ENCODE data around the gene IFITM2.

IFITM2 gene

DNA sequence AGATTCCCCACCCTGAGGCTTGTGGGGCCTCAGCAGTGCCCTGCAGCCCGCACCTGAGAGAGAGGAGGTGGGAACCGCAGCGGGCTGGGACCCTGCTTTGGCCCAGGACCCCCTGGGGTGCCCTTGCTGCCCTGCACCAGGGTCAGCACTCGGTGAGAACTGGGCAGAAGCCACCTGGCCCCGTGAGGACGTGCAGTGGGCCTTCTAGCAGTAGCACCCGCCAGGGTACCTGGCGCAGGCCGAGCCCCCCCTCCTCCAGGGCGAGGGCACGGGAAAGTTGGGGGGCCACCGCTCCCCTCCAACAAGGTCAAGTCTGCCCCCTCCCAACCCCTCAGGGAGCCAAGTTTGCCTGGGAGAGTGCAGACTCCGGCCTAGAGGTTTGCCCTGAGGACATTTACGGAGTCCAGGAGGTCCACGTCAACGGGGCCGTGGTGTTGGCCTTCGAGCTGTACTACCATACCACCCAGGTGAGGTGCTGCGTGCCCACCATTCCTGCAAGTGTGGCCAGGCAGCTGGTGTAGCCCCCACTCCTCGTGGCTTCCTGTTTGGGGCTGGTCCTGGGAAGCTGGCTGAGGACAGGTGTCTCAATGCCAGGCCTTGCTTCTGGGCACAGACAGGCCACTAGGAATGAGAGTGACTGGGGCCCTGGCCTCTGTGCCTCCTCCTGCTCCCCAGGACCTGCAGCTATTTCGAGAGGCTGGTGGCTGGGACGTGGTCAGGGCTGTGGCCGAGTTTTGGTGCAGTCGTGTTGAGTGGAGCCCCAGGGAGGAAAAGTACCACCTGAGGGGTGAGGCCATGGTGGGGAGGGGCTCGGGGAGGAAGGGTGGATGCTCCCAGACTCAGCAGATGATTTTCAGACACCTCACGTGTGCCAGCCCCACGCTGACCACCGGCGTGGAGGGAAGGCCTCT, 15.2 kb upstream of the IFITM2 start:
- no peak for DNase-seq

DNA sequence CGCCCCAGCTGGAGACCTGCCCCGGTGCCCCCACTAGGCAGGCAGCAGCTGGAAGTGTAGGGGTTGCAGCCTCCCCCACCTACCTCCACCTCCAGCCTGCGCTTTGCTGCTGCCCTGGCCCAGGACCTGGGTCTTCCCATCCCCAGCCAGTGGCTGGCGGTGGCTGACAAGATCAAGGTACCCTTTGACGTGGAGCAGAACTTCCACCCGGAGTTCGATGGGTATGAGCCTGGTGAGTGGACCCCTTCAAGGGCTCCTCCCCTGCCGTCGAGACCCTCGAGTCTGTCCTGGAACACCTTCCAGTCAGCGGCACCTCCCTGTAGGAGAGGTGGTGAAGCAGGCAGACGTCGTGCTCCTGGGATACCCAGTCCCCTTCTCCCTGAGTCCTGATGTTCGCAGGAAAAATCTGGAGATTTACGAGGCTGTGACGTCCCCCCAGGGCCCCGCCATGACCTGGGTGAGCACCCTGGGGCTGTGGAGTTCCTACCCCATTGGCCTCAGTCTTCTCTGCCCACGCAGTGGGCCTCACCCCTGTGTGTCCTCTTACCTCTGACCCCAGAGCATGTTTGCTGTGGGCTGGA, 14.3 kb upstream of the IFITM2 start:
- no peak for DNase-seq

DNA sequence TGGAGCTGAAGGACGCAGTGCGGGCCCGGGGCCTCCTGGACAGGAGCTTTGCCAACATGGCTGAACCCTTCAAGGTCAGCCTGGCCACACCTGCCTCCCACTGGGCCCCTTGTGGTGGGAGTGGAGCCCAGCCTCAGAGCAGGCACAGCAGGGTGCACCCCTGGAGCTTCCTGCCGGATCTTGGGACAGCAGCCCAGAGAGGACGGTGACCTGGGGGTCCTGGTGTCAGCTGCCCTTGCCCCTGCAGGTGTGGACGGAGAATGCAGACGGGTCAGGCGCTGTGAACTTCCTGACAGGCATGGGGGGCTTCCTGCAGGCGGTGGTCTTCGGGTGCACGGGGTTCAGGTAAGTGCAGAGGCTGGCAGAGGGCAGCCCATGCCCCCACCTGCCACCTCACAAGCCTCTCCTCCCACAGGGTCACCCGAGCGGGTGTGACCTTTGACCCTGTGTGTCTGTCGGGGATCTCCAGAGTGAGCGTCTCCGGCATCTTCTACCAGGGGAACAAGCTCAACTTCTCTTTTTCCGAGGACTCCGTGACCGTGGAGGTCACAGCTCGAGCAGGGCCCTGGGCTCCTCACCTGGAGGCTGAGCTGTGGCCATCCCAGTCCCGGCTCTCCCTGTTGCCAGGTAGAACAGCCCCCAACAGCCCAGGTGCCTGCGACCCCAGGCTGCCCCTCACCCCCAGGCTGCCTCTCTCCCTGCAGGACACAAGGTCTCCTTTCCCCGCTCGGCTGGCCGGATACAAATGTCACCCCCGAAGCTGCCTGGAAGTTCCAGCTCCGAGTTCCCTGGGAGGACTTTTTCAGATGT, 13.6 kb upstream of the IFITM2 start:
- no peak for DNase-seq

DNA sequence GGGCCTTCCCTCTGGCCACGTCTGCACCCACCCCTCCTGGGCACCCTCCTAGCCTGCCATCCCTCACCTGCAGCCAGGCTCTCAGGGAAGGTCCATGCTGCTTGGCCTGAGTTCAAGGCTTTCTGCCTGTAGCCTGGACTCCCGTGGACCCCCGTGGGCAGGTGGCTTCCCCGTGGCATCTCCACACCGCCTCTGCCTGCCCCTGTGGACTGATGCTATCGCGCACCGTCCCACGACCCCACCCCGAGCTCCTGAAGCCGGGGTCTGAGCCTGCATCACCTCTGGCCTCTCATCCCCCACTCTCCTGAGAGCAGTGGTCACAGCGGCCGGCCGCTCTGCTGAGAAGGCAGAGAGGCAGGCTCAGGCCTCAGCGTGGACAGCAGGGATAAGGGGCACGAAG, 12.8 kb upstream of the IFITM2 start:
- no peak for DNase-seq

DNA sequence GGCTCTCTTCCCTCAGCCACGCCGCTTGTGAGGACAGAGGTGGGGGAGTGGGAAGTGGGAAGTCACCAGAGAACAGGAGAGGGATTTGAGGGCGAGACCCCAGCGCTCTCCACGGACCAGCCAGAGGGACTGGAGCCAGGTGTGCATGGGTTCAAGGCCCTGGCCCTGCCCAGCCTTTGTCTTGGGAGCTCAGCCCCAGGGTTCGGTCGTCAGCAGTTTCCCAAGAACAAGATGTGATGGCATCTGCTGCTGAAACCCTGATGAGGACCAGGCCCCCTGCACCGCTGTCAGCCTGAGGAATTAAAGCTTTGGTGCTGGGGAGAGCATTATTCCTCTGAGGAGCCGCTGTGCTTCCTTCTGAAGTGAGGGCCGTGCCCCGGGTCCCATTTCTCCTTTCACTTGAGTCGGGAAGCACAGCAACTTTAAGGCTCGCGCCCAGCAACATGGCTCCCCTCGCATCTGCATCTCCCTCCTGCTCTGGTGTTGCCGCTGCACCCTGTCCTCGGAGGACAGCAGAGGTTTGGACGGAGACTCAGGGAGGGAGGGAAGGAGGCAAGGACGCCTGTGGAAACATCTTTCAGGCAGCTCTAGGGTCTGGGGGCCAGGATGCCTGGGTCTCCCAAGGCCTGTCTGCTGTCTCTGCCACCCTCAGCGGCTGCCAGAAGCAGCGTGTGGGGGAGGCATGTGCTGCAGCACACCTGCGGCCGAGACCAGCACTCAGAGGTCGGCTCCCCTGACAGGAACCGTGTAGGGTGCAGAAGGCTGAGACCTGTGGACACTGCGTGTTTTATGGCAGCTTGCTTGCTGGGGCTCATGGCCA, 12.1 kb upstream of the IFITM2 start:
- DNase-seq, result no peak

DNA sequence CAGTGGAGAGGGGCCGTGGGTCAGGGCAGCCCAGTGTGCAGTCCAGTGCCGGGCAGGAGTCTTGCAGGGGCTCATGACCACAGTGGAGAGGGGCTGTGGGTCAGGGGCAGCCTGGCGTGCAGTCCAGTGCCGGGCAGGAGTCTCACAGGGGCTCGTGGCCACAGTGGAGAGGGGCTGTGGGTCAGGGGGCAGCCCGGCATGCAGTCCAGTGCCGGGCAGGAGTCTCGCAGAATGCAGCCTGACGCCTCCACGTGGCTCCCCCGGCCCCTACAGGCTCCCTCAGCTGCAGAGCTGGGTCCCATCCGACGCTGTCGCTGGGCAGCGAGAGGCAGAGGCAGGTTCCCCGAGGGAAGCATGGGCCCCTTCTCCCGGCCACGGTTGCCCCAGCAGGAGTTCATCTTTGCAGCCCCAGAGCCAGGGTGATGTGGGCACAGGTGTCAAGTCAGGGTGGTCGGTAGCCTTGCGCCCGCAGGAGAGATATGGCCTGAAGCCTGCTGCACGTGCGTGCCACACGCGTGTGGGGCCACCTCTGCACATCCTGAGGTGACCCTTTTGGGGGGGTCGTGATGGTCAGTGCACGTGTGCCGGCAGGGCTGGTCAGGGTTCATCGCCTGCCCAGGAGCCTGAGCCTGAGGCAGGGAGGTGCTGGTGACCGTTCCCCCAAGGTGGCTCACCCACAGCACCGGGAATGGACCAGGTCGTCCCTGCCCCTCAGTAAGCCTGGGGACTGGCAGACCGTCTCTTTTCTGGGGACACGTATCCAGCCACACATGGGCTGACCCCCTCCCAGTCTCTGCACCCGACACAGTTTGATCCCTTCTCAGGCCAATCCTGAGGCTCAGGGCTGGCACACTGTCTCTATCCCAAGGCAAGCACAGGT, 11.2 kb upstream of the IFITM2 start:
- no peak for DNase-seq

DNA sequence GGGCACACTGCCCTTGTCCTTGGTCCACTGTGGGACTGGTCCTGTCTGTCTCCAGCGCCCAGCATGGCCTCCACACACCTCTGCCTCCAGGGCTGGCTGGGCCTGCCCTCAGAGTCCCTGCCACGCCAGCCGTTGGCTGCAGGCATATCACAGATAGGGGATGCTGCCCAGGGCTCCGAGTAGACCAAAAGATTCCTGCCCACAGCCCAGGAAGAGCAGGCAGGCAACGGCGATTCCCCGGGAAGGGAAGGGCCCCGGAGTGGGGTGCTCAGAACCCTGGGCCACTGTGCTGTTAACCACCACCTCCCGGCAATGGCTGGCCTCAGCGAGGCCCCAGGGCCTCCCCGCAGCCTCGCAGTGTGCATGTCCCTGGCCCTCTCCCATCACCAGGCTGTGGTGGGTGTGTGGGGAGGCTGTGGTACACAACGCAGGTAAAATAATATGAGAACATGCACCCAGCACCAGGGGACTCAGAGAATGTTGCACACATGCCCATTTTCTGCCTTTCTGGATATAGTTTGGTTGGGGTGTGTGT, 10.5 kb upstream of the IFITM2 start:
- DNase-seq, result no peak

DNA sequence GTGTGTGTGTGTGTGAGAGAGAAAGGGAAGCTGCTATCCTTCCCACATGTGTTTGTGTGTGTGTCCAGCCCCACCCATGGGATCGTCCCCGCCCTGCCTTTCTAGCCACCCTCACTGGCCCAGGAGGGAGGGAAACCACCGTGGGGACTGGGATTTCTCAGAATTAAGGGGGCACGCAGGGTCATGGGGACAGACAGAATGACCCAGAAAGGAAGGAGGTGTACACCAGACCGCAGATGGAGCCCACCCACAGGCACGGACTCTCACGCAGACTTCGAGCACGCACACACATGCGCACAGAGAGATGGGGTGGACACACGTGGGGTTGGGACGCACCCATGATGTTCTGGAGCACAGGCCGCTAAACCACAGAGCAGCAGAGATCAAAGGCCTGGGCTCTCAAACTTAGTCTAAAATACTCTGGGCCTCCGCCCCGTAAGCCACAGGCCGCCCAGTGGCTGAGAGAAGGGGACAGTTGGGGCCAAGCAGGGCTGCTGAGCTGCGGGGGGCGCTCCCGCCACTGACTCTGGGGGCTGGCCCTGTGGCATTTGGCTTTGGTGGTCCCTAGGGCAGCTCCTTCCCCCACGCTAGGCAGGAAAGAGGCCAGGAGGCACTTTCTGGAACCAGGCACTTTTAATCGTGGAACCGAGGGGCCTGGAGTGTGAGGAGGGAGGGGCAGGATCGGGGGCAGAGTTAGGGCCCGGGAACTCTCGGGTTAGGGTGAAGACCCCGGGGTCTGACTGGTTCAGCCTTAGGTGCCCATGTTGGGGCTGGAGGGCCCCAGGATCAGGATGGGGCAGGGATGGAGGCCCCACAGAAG, 9.8 kb upstream of the IFITM2 start:
- DNase-seq, result no peak

DNA sequence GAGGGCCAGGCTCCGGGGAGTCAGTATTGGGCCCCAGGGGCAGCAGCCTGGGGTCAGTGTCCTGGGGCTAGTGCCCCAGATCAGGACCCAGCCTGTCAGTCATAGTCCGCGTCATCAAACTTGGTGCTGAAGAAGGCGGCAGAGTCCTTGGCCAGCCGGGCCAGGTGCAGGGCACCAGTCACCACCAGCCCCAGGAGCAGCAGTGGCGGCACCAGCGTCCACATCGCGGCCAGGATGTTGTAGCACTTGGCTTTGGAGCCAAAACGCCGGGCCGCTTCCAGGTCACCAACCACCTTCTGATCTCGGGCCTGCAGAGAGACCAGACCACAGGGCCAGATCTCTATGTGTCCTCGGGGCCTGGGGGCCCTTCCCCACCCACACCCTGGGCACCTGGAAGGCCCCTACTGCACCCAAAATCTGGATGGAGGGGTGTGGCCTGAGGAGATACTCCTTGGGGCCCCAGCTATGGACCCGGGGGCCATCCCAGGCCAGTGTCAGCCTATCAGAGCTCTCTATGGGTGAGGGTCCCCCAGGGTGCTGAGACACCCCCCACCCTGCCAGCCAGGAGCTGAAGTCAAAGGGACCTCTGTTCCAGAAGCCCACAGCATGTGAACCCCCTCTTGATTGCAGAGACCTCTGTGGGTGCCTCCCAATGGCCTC, 9.1 kb upstream of the IFITM2 start:
- DNase-seq, result no peak

DNA sequence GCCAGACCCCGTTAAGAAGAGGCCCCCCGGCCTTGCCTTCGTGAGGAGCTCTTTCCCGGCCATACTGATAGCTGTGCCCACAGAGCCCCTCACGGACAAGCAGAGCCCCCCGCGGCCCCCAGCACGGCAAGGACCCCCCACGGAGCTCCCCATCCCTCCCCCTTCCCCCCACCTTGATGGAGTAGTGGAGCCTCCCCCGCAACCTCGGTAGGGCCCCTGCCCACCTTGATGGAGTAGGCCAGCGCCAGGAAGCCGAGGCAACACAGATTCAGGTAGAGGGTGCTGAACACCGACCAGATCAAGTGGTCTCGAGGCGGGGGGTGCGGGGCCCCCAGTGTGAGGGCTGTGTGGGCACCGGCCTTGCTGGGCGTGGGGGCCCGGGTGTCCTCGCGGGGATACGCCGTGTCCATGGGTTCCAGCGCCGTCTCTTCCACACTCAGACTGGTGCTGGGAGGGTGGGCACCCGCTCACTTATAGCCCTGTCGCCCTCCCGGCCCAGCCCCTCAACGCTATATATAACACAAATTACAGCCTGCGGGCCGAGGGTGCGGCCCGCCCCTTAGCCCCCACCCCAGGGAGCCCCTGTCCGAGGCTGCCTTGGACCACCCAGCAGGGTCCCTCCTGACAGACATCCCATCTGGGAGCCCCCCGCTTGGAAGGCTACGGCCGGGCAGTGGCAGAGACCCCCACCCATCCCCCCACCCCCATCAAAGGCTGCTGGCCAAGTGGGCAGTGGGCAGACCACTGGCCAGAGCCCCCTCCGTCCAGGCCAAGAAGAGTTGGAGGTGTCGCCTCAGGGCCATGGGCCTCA, 8.3 kb upstream of the IFITM2 start, which contains the start of gene IFITM5:
Gene IFITM5 (minus strand): TSS at position 446 of the 811 bp plus-strand sequence. CDS start 36 bp downstream, at position 410.
- no peak for DNase-seq

DNA sequence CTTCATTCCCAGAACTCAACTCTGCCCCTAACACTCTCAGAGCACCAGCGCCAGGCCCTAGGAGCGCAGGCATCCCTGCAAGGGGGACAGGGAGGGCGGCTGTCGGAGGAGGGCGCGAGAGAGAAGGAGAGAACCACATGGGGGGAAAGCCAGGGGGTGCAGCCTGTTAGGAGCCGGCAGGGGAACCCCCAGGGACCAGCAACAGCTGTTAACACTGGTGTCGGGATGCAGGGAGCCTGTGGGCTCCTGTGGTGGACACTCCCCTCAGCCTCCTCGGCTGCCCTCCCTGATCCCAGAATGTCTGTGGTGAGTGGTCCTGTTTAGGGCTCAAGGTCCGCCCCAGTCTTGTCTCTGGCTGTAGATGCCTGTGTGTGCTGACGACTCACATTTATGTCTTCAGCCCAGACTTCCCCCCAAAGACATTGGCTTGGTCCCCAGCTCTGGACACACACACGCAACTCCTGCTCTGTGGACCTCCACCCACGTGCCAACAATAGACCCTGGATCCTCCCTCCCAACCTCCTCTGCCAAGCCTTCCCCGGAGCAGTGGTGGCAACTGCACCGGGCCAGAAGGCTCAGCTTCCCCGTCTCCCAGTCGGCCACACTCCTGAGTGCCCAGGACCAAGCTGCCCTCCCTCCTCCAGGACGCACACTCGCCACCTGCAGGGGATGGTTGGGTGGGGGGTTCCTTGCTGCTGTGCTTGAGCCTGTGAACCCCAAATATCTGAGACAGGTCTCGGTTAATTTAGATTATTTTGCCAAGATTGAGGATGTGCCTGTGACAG, 7.5 kb upstream of the IFITM2 start:
- peak in 1 of 51 donors; percentile 18 for DNase-seq

DNA sequence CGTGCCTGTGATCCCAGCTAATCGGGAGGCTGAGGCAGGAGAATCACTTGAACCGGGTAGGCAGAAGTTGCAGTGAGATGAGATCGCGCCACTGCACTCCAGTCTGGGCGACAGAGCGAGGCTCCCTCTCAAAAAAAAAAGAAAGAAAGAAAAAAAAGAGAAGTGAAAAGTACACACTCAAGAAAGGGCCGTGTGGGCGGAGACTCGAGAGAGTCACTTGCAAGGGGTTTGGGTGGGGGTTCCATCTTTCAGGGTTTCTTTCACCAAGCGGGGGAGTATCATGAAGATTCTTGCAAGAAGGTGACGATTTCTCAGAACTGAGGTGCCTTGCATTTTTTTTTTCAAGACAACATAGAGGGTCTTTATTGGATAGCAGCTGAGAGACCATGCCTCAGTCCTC, 4.3 kb upstream of the IFITM2 start:
- DNase-seq, result no peak

DNA sequence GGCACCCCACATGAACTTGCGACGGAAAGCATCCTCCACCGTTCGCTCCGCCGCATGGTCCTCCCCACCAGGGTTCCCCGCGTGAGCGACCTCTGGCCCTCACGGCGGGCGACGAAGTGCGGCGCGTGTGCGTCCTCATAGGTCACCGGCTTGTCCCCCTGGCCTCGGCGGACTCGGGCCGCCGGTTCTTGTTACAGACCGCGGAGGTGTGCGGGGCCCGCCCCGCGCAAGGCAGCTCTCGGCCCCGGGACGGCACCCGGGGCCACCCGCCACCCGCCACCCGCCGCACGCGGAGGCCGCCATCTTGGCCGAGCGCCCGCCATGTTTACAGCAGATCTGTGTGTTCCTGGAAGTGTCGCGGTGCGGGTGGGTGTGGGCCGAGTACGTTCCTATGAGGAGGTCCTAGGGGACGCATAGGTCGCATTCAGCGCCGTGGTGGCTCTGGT, 3.5 kb upstream of the IFITM2 start:
- no peak for DNase-seq

DNA sequence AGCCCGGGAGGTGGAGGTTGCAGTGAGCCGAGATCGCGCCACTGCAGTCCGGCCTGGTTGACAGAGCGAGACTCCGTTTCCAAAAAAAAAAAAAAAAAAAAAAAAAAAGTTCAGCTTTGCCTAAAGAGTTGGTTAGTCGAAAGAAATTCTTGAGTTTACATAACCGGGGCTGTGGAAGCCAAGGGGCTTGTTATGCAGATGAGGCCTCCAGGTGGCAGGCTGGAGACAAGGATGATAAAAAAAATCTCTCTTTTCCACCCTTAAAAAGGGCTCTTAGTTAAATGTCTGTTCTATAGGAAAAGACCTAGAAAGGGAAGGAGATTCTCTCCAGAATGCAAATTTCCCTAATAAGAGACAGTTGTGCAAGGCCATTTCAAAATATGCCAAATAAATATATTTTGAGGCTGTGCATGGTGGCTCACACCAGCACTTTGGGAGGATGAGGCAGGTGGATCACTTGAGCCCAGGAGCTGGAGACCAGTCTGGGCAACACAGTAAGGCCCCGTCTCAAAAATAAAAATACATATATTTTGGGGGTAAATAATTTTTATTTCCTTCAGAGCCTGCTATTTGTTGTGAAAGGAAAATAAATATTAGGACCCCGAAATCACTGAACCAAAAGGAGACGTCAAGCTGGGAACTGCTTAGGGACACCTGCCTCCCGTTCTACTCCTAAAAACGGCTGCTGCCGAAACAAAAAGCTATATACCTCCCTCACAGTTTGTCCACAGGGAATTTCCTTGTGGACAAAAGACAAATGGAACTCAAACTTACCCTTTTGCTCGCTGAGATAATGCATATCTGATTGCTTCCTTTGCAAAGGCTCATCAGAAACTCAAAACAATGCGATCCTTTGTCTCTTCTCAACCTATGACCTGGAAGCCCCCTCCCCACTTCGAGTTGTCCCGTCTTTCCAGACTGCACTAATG, 2.4 kb upstream of the IFITM2 start:
- peak in 11 of 51 donors; percentile 9 to 45 (median 33) for DNase-seq

DNA sequence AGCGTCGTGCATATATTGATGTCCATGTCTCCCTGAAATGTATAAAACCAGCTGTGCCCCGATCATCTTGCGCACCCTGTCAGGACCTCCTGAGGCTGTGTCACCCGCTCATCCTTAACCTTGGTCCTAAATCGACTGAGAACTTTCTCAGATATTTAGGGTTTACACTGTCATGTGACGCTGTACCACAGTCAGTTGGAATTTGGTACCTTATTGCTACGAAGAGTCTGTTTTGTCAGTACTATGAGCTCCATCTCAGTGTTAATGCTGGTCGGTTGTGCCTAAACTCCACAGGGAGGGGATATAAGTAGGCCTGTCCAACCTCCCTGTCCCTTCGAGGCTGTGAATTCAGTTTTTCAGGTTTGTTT, 1.8 kb upstream of the IFITM2 start:
- no peak for DNase-seq
